Stimulated activated CD4-positive, alpha-beta T cell treated with anti-CD3 and anti-CD28 coated beads, Interleukin-2, amount 100 ng/mL, for 4 hours (primary cell): ENCODE results near the gene AGBL1.
"Not testable (repeated sequence)": the region's sequence is repeated elsewhere in the genome, so short reads cannot be mapped to it uniquely, and the experiment has no call there.

Experiments
- DNase-seq: peaks from one replicate; pipeline ENCODE4 v3.0.0-alpha.2; 2020; ENCODE audit warnings: low read depth

The AGBL1 gene

GRCh38 chr15:86087808-86088207 is 8.1 kb downstream of the AGBL1 start:
- DNase-seq: no peak

- DNase-seq: no peak
These were observed 9.8 kb downstream of the AGBL1 start for GRCh38 chr15:86089422-86089821.

DNA sequence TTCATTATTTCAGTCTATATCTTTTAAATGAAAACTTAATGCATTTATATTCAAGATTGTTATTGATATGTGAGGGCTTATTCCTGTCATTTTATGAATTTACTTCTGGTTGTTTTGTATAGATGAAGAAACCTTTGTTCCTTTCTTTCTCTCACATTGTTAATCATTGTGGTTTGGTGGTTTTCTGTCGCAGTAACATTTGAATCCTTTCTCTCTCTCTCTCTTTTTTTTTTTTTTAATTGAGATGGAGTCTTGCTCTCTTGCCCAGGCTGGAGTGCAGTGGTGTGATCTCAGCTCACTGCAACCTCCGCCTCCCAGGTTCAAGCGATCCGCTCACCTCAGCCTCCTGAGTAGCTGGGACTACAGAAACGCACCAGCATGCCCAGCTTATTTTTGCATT is 22.1 kb downstream of the AGBL1 start:
- DNase-seq: no peak

GRCh38 chr15:86103825-86104224 is 24.2 kb downstream of the AGBL1 start:
- no peak for DNase-seq

- no peak for DNase-seq
These were observed 26.6 kb downstream of the AGBL1 start for GRCh38 chr15:86106306-86106705.

GRCh38 chr15:86115145-86115801 is 35.6 kb downstream of the AGBL1 start:
- DNase-seq: no peak

GRCh38 chr15:86121568-86122225 is 42.0 kb downstream of the AGBL1 start:
- DNase-seq: no peak

DNA sequence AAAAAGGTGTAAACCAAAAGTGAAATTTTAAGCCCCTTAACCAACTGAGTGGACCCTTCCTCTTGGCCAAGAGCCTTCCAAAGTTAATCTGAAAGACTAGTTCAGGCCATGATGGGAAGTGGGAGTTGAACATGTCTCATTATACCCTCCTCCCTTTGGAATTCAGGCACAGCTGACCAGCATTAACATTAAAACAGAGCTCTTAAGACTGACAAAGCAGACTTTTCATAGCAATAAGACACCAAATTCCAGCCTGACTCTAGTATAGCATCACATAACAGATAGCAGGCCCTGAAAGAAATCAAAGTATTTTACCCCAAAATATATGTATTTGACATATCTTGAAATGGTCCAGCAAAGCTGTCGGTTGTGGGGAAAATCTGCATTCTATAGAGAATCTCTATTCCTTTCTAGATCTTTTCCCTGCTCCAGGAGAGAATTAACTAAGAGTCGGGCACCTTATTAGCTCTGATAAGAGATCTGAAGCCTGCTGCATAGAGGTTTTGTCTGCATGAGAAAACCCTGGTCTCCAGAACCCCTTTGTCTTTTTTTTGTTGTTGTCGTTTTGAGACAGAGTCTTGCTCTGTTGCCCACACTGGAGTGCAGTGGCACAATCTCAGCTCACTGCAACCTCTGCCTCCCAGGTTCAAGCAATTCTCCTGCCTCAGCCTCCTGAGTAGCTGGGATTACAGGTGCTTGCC is 43.2 kb downstream of the AGBL1 start:
- not testable (repeated sequence) for DNase-seq

DNA sequence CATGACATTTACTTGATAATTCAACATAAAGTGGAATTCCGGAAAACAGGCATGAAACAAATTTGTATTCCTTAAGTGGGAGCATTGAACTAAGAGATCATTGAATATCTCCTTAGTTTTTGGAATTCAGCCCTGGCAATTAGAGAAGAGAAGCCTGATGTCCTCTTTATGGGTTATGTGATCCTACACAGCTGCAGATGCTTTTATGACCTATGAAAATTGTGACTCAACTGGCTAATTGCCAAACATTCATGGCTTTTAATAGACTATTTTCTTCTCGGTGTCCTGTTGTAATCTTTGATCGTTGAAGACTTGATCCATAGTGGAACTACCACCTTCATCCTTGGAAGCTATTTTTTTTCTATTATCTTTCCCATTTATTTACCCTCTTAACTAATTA is 46.1 kb downstream of the AGBL1 start:
- no peak for DNase-seq

DNA sequence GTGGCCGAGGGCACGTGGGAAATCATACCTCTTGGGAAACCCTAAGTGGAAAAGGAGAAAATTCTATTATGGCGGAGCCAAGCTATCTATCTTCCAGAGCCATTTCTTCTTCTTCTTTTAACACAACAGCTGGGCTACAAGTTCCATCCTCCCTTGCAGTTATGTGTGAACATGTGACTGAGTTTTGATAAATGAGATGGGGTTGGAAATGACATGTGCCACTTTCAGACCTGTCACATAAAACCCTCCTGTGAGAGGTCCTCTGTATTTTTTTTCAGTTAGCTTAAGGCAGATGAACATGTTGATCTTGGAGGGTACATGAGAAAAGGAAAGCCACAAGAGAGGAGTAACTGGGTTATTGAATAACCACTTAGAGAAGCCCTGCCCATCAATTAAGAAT is 47.9 kb downstream of the AGBL1 start:
- DNase-seq: no peak

GRCh38 chr15:86135041-86135440 is 55.4 kb downstream of the AGBL1 start:
- DNase-seq: no peak

GRCh38 chr15:86136861-86137260 is 57.2 kb downstream of the AGBL1 start:
- DNase-seq: no peak

DNA sequence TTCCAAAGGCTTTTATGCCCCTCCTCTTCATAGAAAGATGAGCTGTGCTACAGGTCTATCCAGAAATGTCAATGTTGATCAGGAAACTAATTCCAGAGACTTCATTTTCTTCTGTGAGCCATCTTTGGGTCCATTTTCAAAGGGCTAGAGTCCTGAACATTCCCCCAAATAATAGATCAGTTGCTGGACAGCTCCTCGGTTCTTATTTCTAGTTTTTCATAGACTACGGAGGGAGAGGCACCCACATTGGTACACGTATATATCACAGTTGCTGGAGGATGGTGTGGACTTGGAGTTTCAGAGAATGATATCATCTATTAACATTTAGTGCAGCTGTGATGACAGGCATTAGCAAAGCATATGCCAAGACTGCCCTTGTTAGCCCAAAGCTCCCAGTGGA is 59.1 kb downstream of the AGBL1 start:
- no peak for DNase-seq

GRCh38 chr15:86139828-86140227 is 60.2 kb downstream of the AGBL1 start:
- no peak for DNase-seq

DNA sequence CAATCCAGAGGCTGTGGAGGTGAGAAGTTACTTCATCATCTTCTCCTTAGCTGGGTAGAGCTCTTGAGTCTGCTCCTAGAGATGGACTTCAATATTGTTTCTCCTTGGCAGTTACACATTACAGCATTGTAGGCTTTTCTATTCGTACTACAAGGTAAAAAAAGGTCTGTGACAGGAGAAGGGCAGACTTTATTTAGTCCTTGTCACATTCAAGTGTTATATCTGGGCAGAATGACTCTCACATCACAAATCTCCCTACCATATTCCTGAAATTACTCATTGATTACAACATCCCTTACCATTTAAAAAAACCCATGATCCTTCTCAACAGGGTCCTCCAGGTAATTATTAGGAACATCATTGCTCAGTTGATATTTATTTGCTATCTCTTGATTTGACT is 75.0 kb downstream of the AGBL1 start:
- no peak for DNase-seq

GRCh38 chr15:86155551-86155950 is 75.9 kb downstream of the AGBL1 start:
- DNase-seq: no peak

DNA sequence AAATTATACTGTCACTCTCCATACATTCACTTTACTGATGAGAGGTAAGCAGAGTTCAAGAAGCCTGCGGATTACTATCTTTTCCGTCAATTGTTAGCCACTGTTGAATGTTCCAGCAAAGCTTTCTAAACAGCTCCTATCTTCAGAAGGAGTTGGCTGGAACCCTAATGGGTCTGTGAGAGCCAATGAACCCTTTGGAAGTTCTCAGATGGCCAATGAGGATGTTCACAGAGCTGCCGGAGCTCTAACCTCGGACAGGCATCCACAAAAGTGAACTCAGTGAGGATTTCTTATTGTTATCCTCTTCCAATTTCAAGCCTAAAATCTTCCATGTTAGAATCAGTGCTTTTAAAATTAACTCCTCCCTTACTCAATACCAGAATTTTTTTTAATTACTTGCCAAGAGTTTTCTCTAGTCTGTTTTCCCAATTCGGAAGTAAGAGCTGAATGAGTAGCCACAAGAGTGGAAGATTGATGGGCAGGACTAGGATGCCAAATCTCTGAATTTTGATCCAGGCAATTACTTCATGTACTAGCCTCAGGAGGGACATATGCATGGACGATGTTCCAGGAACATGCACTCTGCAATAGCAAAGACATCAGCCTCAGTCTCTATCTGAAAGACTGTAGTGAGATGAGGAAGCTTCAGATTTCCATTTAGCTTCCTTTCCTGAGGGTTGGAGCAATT is 78.1 kb downstream of the AGBL1 start:
- DNase-seq: no peak

DNA sequence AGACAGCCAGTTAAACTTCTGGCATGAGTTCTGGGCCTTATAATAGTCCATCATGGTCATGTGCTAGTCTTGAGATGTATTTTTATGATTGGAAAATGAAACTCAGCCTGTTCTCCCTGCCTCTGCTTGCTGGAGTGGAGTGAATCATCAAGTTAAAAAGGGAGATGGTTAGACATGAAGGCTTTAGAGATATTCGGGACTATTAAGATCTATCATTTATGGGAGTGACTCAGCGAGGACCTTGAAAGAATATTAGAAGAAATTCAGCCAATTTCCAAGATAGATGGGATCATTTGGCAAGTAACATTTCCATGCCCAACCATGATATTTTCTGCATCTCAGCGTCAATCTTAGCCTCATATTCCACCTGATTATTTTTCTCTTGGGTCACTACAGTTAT is 79.8 kb downstream of the AGBL1 start:
- no peak for DNase-seq

DNA sequence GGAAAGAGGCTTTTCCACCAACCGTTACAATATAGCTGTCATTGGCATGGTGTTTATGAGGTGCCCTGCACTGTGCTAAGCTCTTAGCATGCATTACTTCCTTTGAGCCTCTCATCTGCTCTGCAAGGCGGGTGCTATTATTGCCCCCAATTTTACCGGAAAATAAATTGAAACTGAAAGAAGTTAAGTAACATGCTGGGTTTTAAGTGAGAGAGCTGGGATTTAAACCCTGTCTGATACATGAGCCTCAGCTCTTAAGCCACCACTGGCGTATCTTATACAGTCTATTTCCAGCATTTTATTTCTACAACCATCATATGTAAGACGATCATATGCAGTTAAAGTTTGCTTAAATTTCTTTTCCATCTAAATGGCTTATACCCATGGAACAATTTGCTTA is 81.6 kb downstream of the AGBL1 start:
- DNase-seq: no peak

GRCh38 chr15:86162172-86162591 is 82.5 kb downstream of the AGBL1 start:
- no peak for DNase-seq

- DNase-seq: no peak
These were observed 83.0 kb downstream of the AGBL1 start for GRCh38 chr15:86162641-86163040.

GRCh38 chr15:86163816-86164215 is 84.1 kb downstream of the AGBL1 start:
- no peak for DNase-seq
